Type B pancreatic cell (in vitro differentiated cells): ENCODE results near the gene MKI67. TPM values are rescaled to one million over a fixed set of nuclear protein-coding genes. Genes with fewer than 3 reads are reported as not detected.
A peak's percentile ranks its signal among the peaks of the same experiment; 100 is the strongest.

Source experiments
- DNase-seq: peaks from one replicate; pipeline ENCODE4 v3.0.0; 2021; ENCODE audit warnings: mixed read lengths; ENCODE audit not compliant: unreplicated experiment; ENCODE audit errors: extremely low spot score
- H3K27ac Mint-ChIP-seq: 2 replicates; pipeline ENCODE4 v1.8.0; 2021; ENCODE audit warnings: mild to moderate bottlenecking, mixed read lengths
- H3K27me3 Mint-ChIP-seq: 2 replicates; pipeline ENCODE4 v1.8.0; 2021; ENCODE audit warnings: mixed read lengths
- H3K36me3 Mint-ChIP-seq: 2 replicates; pipeline ENCODE4 v1.8.0; 2021; ENCODE audit warnings: mixed read lengths
- H3K4me1 Mint-ChIP-seq: one replicate; pipeline ENCODE4 v1.8.0; 2021; ENCODE audit warnings: mixed read lengths; ENCODE audit not compliant: unreplicated experiment
- H3K4me3 Mint-ChIP-seq: 2 replicates; pipeline ENCODE4 v1.8.0; 2021; ENCODE audit warnings: mild to moderate bottlenecking, mixed read lengths
- H3K9me3 Mint-ChIP-seq: 2 replicates; pipeline ENCODE4 v1.8.0; 2021; ENCODE audit warnings: mixed read lengths
- total RNA-seq: library from RNA; stranded (reverse); gene quantifications from 2 replicates; pipeline ENCODE4 v1.2.1, GENCODE V29; 2021; ENCODE audit warnings: low replicate concordance
- TF ChIP-seq, protein P1 (sequence below): fragments of 200-600 bp; sonication (generic); conservative IDR thresholded peaks from 2 replicates; pipeline ENCODE4 v1.5.0; 2021; ENCODE audit warnings: antibody characterized with exemption, mild to moderate bottlenecking

The MKI67 gene
- total RNA-seq, 1 donor from 2014 or later = 104 TPM

DNA sequence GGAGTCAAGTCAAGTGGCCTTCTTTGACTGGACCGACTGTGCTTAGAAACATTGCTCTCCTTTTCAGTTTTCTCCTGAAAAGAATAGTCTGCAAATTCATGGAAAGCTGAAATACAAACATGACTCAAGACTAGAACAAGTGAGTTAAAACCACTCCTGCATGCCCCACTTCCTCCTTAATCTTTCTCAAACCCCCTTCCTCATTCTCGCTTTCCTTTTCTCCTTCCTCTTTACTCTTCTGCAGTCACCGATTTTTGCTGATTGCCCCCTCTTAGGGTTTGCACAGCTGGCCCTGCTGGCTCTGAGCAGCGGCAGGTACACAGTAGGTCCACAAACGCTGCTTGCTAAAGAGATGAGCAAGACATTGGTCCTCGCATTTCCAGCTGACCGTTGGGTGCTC, 34.8 kb upstream of the MKI67 start:
- Mint-ChIP-seq H3K27me3 (peaks cover 24% of the 10 kb centered on the region), H3K36me3 (no peaks in the 10 kb centered on the region)
- TF ChIP-seq, protein P1, sequence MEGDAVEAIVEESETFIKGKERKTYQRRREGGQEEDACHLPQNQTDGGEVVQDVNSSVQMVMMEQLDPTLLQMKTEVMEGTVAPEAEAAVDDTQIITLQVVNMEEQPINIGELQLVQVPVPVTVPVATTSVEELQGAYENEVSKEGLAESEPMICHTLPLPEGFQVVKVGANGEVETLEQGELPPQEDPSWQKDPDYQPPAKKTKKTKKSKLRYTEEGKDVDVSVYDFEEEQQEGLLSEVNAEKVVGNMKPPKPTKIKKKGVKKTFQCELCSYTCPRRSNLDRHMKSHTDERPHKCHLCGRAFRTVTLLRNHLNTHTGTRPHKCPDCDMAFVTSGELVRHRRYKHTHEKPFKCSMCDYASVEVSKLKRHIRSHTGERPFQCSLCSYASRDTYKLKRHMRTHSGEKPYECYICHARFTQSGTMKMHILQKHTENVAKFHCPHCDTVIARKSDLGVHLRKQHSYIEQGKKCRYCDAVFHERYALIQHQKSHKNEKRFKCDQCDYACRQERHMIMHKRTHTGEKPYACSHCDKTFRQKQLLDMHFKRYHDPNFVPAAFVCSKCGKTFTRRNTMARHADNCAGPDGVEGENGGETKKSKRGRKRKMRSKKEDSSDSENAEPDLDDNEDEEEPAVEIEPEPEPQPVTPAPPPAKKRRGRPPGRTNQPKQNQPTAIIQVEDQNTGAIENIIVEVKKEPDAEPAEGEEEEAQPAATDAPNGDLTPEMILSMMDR = no peak

DNA sequence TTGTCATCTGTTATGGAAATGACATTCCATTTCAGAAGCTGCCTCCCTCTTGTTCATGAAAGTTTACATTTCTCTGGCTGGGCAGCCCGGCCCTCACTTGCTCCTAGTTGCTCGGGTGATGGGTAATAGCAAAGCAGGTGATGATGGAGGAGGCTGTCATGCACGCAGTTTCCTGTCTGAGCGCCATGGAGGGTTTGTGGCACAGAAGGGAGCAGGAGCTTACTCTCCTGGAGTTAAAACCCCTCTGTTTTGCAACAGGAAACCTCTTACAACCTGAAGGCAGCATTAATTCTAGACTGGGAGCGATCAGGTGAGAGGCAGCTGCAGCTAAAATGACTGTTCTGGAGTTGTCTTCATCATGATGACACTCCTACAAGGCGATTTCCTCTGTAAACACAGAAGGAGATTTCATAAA, 34.1 kb upstream of the MKI67 start:
- H3K4me1 Mint-ChIP-seq = peaks cover 16% of the 10 kb centered on the region
- no peak overlapping the region for H3K4me3 Mint-ChIP-seq
- TF ChIP-seq, protein P1 = no peak
- peaks cover 29% of the 10 kb centered on the region for H3K27me3 Mint-ChIP-seq
- DNase-seq = no peak
- no peaks in the 10 kb centered on the region for H3K9me3 Mint-ChIP-seq
- H3K36me3 Mint-ChIP-seq = no peaks in the 10 kb centered on the region
- no peak overlapping the region for H3K27ac Mint-ChIP-seq

More for the DNA sequence above, 34.8 kb upstream of the MKI67 start:
- H3K27ac Mint-ChIP-seq = no peak overlapping the region
- H3K9me3 Mint-ChIP-seq = no peaks in the 10 kb centered on the region
- H3K4me1 Mint-ChIP-seq = peaks cover 16% of the 10 kb centered on the region
- no peak for DNase-seq
- no peak overlapping the region for H3K4me3 Mint-ChIP-seq

DNA sequence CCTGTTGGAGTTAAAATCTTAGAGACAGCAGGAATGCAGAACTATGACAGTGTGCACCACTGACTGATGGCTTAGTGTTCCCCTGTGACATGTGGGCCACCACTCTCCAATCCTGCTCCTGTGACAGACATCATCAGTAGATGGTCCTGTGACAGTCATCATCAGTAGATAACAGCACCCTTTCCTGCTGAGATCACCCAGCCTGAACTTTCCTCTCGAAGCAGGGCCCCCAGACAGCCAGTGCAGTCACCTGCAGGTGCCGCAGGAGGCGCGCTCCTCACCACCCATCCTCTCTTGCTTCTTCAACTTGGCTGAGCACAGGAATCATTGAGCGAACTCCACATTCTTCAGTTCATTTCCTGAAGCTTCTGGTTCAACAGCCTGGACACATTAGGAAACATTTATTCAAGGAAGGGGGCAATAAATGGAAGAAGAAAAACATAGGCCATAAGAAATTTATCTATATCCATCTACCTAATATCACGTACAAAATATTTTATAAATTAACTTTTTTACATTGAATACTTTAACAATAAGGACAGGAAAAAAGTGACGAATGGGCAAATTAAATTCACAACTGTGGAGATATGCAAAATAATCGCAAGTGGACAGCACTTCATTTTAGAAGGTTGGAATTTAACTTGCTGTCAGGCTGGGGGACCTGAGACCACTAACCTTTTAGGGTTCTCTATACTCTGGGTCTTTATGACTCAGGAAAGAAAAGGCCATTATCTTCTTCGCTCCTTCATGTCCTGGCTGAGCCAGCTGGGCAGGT, 32.0 kb upstream of the MKI67 start:
- Mint-ChIP-seq H3K27me3 (peaks cover 42% of the 10 kb centered on the region), H3K4me1 (peaks cover 16% of the 10 kb centered on the region)

DNA sequence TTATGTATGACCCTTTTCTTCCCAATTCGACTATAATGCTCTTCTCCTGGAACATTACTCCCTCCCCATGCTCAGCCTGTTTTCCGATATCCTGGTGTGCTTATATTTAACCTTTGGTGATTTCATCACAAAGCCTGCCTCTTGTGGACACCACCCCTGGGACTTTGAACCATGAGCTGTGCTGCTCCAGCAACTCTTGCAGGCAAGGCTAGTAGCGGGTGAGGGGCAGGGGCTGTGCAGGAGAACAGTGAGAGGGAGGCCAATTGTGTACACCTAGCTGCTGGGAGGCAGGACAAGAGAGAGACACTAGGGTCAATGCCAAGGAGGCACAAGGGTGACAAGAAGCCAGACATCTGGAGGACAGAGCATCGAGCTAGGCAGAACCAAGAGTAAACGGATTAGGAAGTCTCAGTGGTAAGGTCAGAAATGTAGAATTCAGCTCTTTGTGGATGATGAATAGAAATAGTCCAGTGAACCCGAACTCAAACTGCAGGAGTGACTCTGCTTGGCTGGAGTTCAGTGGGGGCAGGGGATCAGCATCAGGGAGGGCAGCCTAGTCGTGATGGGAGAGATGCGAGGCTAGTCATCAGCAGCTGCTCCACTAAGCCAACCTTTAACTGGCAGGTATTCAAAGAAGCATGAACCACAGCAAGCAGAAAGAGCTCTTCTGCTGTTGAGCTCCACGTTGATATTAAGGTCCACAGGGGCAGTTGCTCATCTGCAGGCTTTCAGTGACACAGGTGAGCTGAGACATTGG, 31.0 kb upstream of the MKI67 start:
- TF ChIP-seq, protein P1 = no peak
- Mint-ChIP-seq H3K36me3 (no peaks in the 10 kb centered on the region), H3K4me1 (peaks cover 24% of the 10 kb centered on the region)

More for the DNA sequence above, 32.0 kb upstream of the MKI67 start:
- Mint-ChIP-seq H3K9me3 (no peaks in the 10 kb centered on the region), H3K4me3 (no peak overlapping the region), H3K36me3 (no peaks in the 10 kb centered on the region), H3K27ac (no peak overlapping the region)
- no peak for DNase-seq
- TF ChIP-seq, protein P1 = no peak

DNA sequence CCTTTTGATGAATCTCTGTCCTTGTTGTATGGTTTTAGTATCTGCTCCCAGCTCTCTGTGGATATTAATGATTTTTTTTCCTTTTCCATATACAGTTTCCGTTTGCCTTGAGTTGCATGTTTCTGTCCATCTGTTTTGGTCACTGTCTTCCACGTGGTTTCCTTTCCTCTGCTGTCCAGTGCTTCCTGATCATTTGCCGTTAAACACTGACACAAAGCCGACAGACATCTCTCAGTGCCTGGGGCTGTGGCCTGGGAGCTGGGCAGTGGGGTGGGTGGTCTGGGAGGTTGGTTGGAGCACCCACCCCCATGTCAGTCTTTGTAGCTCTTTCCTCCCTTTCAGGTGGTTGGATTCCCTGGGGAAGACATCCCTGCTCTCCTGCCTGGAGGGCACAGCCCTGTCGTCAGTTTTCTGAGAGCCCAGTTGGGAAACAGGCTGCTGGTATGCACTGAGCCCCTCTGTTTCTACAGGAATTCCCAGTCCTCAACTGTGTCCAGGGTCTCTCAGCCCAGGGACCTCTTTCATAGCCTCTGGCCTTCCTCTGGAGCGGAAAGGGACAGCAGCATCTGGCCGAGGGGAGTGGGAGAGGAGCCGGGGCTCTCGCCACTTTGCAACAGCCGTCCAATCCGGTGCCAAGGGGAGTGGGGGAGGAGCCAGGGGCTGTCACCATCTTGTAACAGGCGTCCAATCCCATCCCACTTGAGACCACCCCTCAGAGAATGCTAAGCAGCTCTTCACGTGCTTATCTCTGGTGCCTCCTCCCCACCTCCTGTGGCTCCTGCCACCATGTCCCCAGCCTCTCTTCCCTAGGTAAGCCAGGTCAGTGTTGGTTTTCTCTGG, 26.7 kb upstream of the MKI67 start:
- H3K27me3 Mint-ChIP-seq = peaks cover 62% of the 10 kb centered on the region
- H3K4me3 Mint-ChIP-seq = no peak overlapping the region
- H3K27ac Mint-ChIP-seq = no peak overlapping the region
- peaks cover 26% of the 10 kb centered on the region for H3K4me1 Mint-ChIP-seq
- DNase-seq = no peak
- TF ChIP-seq, protein P1 = no peak
- H3K36me3 Mint-ChIP-seq = no peaks in the 10 kb centered on the region
- no peaks in the 10 kb centered on the region for H3K9me3 Mint-ChIP-seq

More for the DNA sequence above, 31.0 kb upstream of the MKI67 start:
- Mint-ChIP-seq H3K27me3 (peaks cover 52% of the 10 kb centered on the region), H3K27ac (peak overlapping the region; percentile 66), H3K9me3 (no peaks in the 10 kb centered on the region), H3K4me3 (peak overlapping the region; percentile 5)
- DNase-seq = no peak
